OCI-LY3 (cell line): ENCODE measurements around the gene MIB2.
A peak's percentile ranks its signal among the peaks of the same experiment; 100 is the strongest.

Experiments
- H2AFZ ChIP-seq: fragments of 200-600, 300-600 bp; shearing (Covaris generic); 2 replicates; pipeline ENCODE4 v1.6.0; 2014; ENCODE audit warnings: antibody characterized with exemption, low read depth, low read length
- H3K27ac ChIP-seq: fragments of 200-600, 300-600 bp; sonication (generic); 2 replicates; pipeline ENCODE4 v1.5.1; 2014; ENCODE audit warnings: mild to moderate bottlenecking, low read length, moderate library complexity, mixed read lengths
- H3K27me3 ChIP-seq: fragments of 200-600, 300-600 bp; sonication (generic); 2 replicates; pipeline ENCODE4 v1.6.1; 2014; ENCODE audit warnings: low read depth, low read length, mixed read lengths
- H3K36me3 ChIP-seq: fragments of 200-600, 300-600 bp; sonication (generic); replicated peaks from 2 replicates; pipeline ENCODE3; 2014; ENCODE audit warnings: low read depth, low read length, mixed read lengths
- H3K4me1 ChIP-seq: fragments of 300-600, 200-600 bp; sonication (generic); 2 replicates; pipeline ENCODE4 v1.6.1; 2014; ENCODE audit warnings: low read length, mixed read lengths
- H3K4me2 ChIP-seq: fragments of 200-600, 300-600 bp; sonication (generic); 2 replicates; pipeline ENCODE4 v1.6.1; 2014; ENCODE audit warnings: low read length, mixed read lengths
- H3K4me3 ChIP-seq: fragments of 300-600, 200-600 bp; sonication (generic); 2 replicates; pipeline ENCODE4 v1.5.1; 2014; ENCODE audit warnings: antibody characterized with exemption, mild to moderate bottlenecking, low read length, moderate library complexity
- H3K79me2 ChIP-seq: fragments of 300-600, 200-600 bp; shearing (Covaris generic); 2 replicates; pipeline ENCODE4 v1.6.1; 2014; ENCODE audit warnings: mild to moderate bottlenecking, low read length, mixed read lengths
- H3K9ac ChIP-seq: fragments of 300-600, 200-600 bp; shearing (Covaris generic); 2 replicates; pipeline ENCODE4 v1.6.0; 2014; ENCODE audit warnings: mild to moderate bottlenecking, low read length, moderate library complexity
- H3K9me3 ChIP-seq: fragments of 200-600, 300-600 bp; shearing (Covaris generic); 2 replicates; pipeline ENCODE4 v1.6.1; 2014; ENCODE audit warnings: low read length, mixed read lengths; ENCODE audit not compliant: insufficient read depth
- H4K20me1 ChIP-seq: fragments of 200-600, 300-600 bp; sonication (generic); 2 replicates; pipeline ENCODE4 v1.6.1; 2016; ENCODE audit warnings: low read length, mixed read lengths; ENCODE audit not compliant: insufficient read depth
- CTCF ChIP-seq: fragments of 200-600, 300-600 bp; sonication (generic); IDR thresholded peaks from 2 replicates; pipeline ENCODE4 v1.5.1; 2014; ENCODE audit warnings: antibody characterized with exemption, low read length, low read depth
- EZH2phosphoT487 ChIP-seq: fragments of 200-600 bp; shearing (Covaris generic); IDR thresholded peaks from 2 replicates; pipeline ENCODE4 v1.6.1; 2018; ENCODE audit warnings: antibody characterized with exemption, mixed run types, low read depth

Gene MIB2

DNA sequence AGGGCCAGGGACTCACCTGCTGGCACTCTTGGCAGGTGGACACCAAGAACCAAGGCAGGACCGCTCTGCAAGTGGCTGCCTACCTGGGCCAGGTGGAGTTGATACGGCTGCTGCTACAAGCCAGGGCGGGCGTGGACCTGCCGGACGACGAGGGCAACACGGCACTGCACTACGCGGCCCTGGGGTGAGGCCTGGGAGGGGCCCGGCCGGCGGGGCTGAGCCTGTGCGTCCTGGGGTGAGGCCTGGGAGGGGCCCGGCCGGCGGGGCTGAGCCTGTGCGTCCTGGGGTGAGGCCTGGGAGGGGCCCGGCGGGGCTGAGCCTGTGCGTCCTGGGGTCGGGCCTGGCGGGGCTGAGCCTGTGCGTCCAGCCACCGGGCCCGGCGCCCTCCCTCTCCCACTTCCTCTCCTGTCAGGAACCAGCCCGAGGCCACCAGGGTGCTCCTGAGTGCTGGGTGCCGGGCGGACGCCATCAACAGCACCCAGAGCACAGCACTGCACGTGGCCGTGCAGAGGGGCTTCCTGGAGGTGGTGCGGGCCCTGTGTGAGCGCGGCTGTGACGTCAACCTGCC lies 12.0 kb downstream of the MIB2 start:
- no peak overlapping the region for H3K4me3 ChIP-seq

DNA sequence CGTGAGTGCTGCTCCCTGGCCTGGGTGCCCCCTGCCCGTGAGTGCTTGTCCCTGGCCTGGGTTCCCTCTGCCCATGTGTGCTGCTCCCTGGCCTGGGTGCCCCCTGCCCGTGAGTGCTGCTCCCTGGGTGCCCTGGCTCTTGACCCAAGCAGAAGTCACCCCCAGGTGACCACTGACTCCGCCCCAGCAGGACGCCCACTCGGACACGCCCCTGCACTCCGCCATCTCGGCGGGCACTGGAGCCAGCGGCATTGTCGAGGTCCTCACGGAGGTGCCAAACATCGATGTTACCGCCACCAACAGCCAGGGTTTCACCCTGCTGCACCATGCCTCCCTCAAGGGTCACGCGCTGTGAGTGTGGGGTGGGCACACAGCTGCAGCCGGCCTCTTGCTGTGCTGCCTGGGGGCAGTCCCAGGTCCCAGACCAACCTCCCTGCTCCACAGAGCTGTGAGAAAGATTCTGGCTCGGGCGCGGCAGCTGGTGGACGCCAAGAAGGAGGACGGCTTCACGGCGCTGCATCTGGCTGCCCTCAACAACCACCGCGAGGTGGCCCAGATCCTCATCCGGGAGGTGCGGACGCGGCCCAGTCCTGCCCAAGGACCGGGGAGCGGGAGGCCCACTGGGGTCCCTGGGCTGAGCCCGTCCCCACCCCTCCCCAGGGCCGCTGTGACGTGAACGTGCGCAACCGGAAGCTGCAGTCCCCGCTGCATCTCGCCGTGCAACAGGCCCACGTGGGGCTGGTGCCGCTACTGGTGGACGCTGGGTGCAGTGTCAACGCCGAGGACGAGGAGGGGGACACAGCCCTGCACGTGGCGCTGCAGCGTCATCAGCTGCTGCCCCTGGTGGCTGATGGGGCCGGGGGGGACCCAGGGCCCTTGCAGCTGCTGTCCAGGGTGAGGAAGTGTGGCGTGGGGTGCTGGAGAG lies 12.8 kb downstream of the MIB2 start:
- Histone ChIP-seq H3K4me2 (peak overlapping the region; percentile 67), H3K4me3 (peak overlapping the region; percentile 77; the same call in 1 of the 2 replicates), H3K27me3 (no peaks in the 10 kb centered on the region), H3K4me1 (peaks cover 4% of the 10 kb centered on the region; the same call in 1 of the 2 replicates), H3K9me3 (no peaks in the 10 kb centered on the region), H3K79me2 (no peaks in the 10 kb centered on the region), H3K27ac (no peak overlapping the region), H3K9ac (no peak overlapping the region), H4K20me1 (no peaks in the 10 kb centered on the region), H2AFZ (no peak overlapping the region), H3K36me3 (no peaks in the 10 kb centered on the region)
- no peak for TF ChIP-seq EZH2phosphoT487
- no peak for TF ChIP-seq CTCF

More for the DNA sequence above, 12.0 kb downstream of the MIB2 start:
- H3K36me3 ChIP-seq: no peaks in the 10 kb centered on the region
- H3K9me3 ChIP-seq: no peaks in the 10 kb centered on the region
- H3K4me2 ChIP-seq: no peak overlapping the region
- TF ChIP-seq CTCF (no peak), EZH2phosphoT487 (no peak)
- no peak overlapping the region for H3K27ac ChIP-seq
- no peaks in the 10 kb centered on the region for H3K27me3 ChIP-seq
- peaks cover 4% of the 10 kb centered on the region; the same call in 1 of the 2 replicates for H3K4me1 ChIP-seq
- no peak overlapping the region for H2AFZ ChIP-seq
- no peaks in the 10 kb centered on the region for H4K20me1 ChIP-seq
- no peaks in the 10 kb centered on the region for H3K79me2 ChIP-seq
- H3K9ac ChIP-seq: no peak overlapping the region

DNA sequence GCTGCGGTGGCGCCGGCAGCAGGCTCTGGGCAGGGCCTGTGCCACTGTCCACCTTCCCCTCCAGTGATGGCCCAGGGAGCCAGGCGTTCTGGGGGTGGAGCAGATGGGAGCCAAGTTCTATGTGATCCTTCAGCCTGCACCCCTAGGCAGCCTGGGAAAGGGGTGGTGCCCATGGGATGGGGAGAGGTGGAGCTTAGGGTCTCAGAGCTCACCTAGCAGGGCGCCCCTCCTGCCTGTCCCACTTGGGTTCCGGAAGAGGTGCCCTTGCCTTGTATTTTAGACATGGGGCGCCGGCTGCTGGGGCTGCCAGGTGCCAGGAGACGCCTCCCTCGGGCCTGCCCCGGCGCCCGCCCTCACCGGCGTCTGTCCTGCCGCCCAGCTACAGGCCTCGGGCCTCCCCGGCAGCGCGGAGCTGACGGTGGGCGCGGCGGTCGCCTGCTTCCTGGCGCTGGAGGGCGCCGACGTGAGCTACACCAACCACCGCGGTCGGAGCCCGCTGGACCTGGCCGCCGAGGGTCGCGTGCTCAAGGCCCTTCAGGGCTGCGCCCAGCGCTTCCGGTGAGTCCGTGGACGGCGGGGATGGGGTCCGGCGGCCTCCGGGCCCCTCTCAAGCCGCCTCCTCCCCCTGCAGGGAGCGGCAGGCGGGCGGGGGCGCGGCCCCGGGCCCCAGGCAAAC lies 13.6 kb downstream of the MIB2 start:
- TF ChIP-seq EZH2phosphoT487: no peak
- no peak for TF ChIP-seq CTCF
- Histone ChIP-seq H3K4me3 (peak overlapping the region; percentile 77), H3K9me3 (no peaks in the 10 kb centered on the region), H3K27ac (peak overlapping the region; percentile 30; the same call in 1 of the 2 replicates), H3K4me2 (peak overlapping the region; percentile 67), H3K36me3 (no peaks in the 10 kb centered on the region), H4K20me1 (no peaks in the 10 kb centered on the region), H3K9ac (peak overlapping the region; percentile 69), H2AFZ (no peak overlapping the region), H3K4me1 (peaks cover 4% of the 10 kb centered on the region; the same call in 1 of the 2 replicates), H3K79me2 (no peaks in the 10 kb centered on the region), H3K27me3 (no peaks in the 10 kb centered on the region)
